ENCODE results near the gene GRIA4. TPM values are rescaled to one million over a fixed set of nuclear protein-coding genes. Genes with fewer than 3 reads are reported as not detected.

The GRIA4 gene
- total and polyA plus RNA-seq, 12 donors = not detected

- peaks cover 0 to under 1% (median 0%) of the 10 kb centered on the region in 11 donors for H3K9me3 ChIP-seq
- ATAC-seq (no peak), DNase-seq (no peak)
- no peaks in the 10 kb centered on the region for H3K36me3 ChIP-seq
- no peak overlapping the region for H3K27ac ChIP-seq
- intact Hi-C loops (cut with DNase I) = no loop called here
- WGBS, 2 donors = 3 to 4% methylated on average over 21 of the region's 21 CpGs
- H3K4me1 ChIP-seq = peaks cover 0 to 24% (median 13%) of the 10 kb centered on the region in 9 donors
- peaks cover 0 to 66% (median 50%) of the 10 kb centered on the region in 7 donors for H3K27me3 ChIP-seq
- peak overlapping the region in 6 of 10 donors; percentile 35 to 53 (median 43) for H3K4me3 ChIP-seq
- no peak for TF ChIP-seq CTCF (IDR thresholded peaks at IDR 0.05)
These were observed 1.1 kb downstream of the GRIA4 start for GRCh38 chr11:105610871-105611571.

- Histone ChIP-seq H3K9me3 (no peaks in the 10 kb centered on the region), H3K27ac (no peak overlapping the region), H3K4me3 (no peak overlapping the region), H3K27me3 (peaks cover 0 to 66% (median 50%) of the 10 kb centered on the region in 7 donors), H3K36me3 (no peaks in the 10 kb centered on the region), H3K4me1 (peaks cover 0 to 24% (median 13%) of the 10 kb centered on the region in 9 donors)
- WGBS, 2 donors = 30 to 32% methylated on average over 12 of the region's 12 CpGs
- ATAC-seq (no peak), DNase-seq (no peak)
- intact Hi-C loops (cut with DNase I) = no loop called here
- TF ChIP-seq CTCF (IDR thresholded peaks at IDR 0.05) = no peak
These were observed 1.9 kb downstream of the GRIA4 start for GRCh38 chr11:105611572-105612441.

- no peak overlapping the region for H3K27ac ChIP-seq
- no peak overlapping the region for H3K4me3 ChIP-seq
- H3K4me1 ChIP-seq = peaks cover 0 to 24% (median 13%) of the 10 kb centered on the region in 9 donors
- 80 to 88% methylated on average over 4 of the region's 4 CpGs for WGBS, 2 donors
- intact Hi-C loops (cut with DNase I) = no loop called here
- ATAC-seq (no peak), DNase-seq (no peak)
- TF ChIP-seq CTCF (IDR thresholded peaks at IDR 0.05) = no peak
- H3K9me3 ChIP-seq = no peaks in the 10 kb centered on the region
- H3K27me3 ChIP-seq = peaks cover 0 to 66% (median 50%) of the 10 kb centered on the region in 7 donors
- no peaks in the 10 kb centered on the region for H3K36me3 ChIP-seq
These were observed 2.9 kb downstream of the GRIA4 start for GRCh38 chr11:105612771-105613170.

GRCh38 chr11:105613183-105613582 lies 3.3 kb downstream of the GRIA4 start:
- H3K4me3 ChIP-seq = no peak overlapping the region
- no peak for DNase-seq
- no peak overlapping the region for H3K27ac ChIP-seq
- peaks cover 0 to 66% (median 50%) of the 10 kb centered on the region in 7 donors for H3K27me3 ChIP-seq
- no peak for ATAC-seq
- no peaks in the 10 kb centered on the region for H3K36me3 ChIP-seq
- peaks cover 0 to 24% (median 13%) of the 10 kb centered on the region in 9 donors for H3K4me1 ChIP-seq
- intact Hi-C loops (cut with DNase I) = no loop called here
- TF ChIP-seq CTCF (IDR thresholded peaks at IDR 0.05) = no peak
- no peaks in the 10 kb centered on the region for H3K9me3 ChIP-seq
